HepG2 (cell line): ENCODE results near the gene ADCK2. TPM values are rescaled to one million over a fixed set of nuclear protein-coding genes. Genes with fewer than 3 reads are reported as not detected.

Experiments
- ATAC-seq: fragments of 200-7000 bp; cut with Tn5 transposase; 3 replicates; pipeline ENCODE4 v1.9.1; 2020; ENCODE audit warnings: mild to moderate bottlenecking, moderate library complexity
- BruUV-seq: library from RNA; stranded (reverse); fragments of 400-500 nt; replicated peaks from 2 replicates; lab custom pipeline; 2021; lab: Mats Ljungman, UMichigan
- CTCF ChIA-PET: fragments of 300-600 bp; formaldehyde crosslinking; extraction: SDS; loops from one replicate; lab custom pipeline; 2021; ENCODE audit warnings: low total read pairs, inconsistent platforms, low intra/inter-chr PET ratio; lab: Yijun Ruan, JAX
- POLR2A ChIA-PET: fragments of 350-600 bp; sonication (Branson Sonifier 250); formaldehyde crosslinking; loops from one replicate; lab custom pipeline; 2020; ENCODE audit warnings: antibody characterized with exemption, inconsistent platforms; lab: Yijun Ruan, JAX
- DNase-seq: peaks from one replicate; pipeline ENCODE4 v3.0.0-alpha.2; 2015; ENCODE audit warnings: low spot score
- FAIRE-seq: peaks from 3 replicates; lab custom pipeline; 2011; peaks lifted over from hg19 to GRCh38; lab: Jason Lieb, UNC
- H2AFZ ChIP-seq: one replicate; pipeline ENCODE4 v1.6.1; 2011; ENCODE audit warnings: low read length, inconsistent platforms
- H3K27ac ChIP-seq: fragments of 300-600 bp; 3 replicates; pipeline ENCODE4 v1.8.0; 2011; ENCODE audit warnings: mixed run types, mild to moderate bottlenecking, mixed read lengths, low read length, inconsistent platforms; ENCODE audit not compliant: insufficient read depth; ENCODE audit errors: extremely low read length
- H3K27me3 ChIP-seq, 2 experiments: fragments of 200-600 bp in 1 of 2; 2 replicates in 1 of 2; 3 replicates in 1 of 2; pipeline versions ENCODE4 v1.6.0 to v1.8.0; 2011; ENCODE audit warnings: low read length in 2 of 2, mild to moderate bottlenecking in 2 of 2, moderate library complexity in 2 of 2, inconsistent platforms in 1 of 2; ENCODE audit not compliant: insufficient read depth in 2 of 2, control insufficient read depth in 1 of 2
- H3K36me3 ChIP-seq, 2 experiments: fragments of 200-600 bp in 1 of 2; replicated peaks in 1 of 2; 2 replicates in 1 of 2; 3 replicates in 1 of 2; pipeline versions ENCODE4 v1.5.1 to v1.8.0; 2011; ENCODE audit warnings: low read length in 2 of 2, inconsistent platforms in 1 of 2; ENCODE audit not compliant: insufficient read depth in 2 of 2, control insufficient read depth in 1 of 2
- H3K4me1 ChIP-seq: 2 replicates; pipeline ENCODE4 v1.5.1; 2012; ENCODE audit warnings: low read length, inconsistent platforms; ENCODE audit not compliant: insufficient read depth
- H3K4me2 ChIP-seq: 2 replicates; pipeline ENCODE4 v1.6.0; 2011; ENCODE audit warnings: low read depth, low read length, inconsistent platforms
- H3K4me3 ChIP-seq, 3 experiments: fragments of 200-600 bp in 1 of 3; sonication (generic), shearing (Covaris generic) in 1 of 3; replicated peaks in 1 of 3; 2 replicates each; pipeline ENCODE4 v1.5.1; 2011 to 2016; ENCODE audit warnings: low read length in 3 of 3, inconsistent platforms in 2 of 3, low read depth in 2 of 3, mild to moderate bottlenecking in 2 of 3, control low read depth in 1 of 3, mixed read lengths in 1 of 3; ENCODE audit not compliant: insufficient read depth in 1 of 3
- H3K79me2 ChIP-seq: one replicate; pipeline ENCODE4 v1.6.1; 2011; ENCODE audit warnings: low read length, inconsistent platforms; ENCODE audit not compliant: insufficient read depth
- H3K9ac ChIP-seq: 2 replicates; pipeline ENCODE4 v1.6.0; 2011; ENCODE audit warnings: mild to moderate bottlenecking, low read depth, low read length, inconsistent platforms; ENCODE audit not compliant: insufficient read depth
- H3K9me3 ChIP-seq: 2 replicates; pipeline ENCODE4 v1.5.1; 2012; ENCODE audit warnings: mild to moderate bottlenecking, low read length
- H4K20me1 ChIP-seq: 2 replicates; pipeline ENCODE4 v1.6.0; 2011; ENCODE audit warnings: inconsistent platforms, mild to moderate bottlenecking, low read length, moderate library complexity; ENCODE audit not compliant: insufficient read depth
- ARNT ChIP-seq: fragments of 450-650 bp; IDR thresholded peaks from 2 replicates; pipeline ENCODE4 v1.6.1; 2017
- CBX5 ChIP-seq: sonication (generic); formaldehyde crosslinking; IDR thresholded peaks from 2 replicates; pipeline ENCODE4 v1.4.0; 2020; ENCODE audit warnings: missing genetic modification reagents, borderline replicate concordance
- PLRG1 ChIP-seq: fragments of 450-650 bp; conservative IDR thresholded peaks from 2 replicates; pipeline ENCODE4 v1.6.1; 2016
- ZBTB38 ChIP-seq: sonication (generic); formaldehyde crosslinking; IDR thresholded peaks from 2 replicates; pipeline ENCODE4 v1.5.1; 2020; ENCODE audit warnings: mild to moderate bottlenecking, missing genetic modification reagents
- ZNF136 ChIP-seq: sonication (generic); formaldehyde crosslinking; IDR thresholded peaks from 2 replicates; pipeline ENCODE4 v1.8.1; 2022; ENCODE audit warnings: low read depth, mild to moderate bottlenecking, moderate library complexity, missing genetic modification reagents
- ZNF20 ChIP-seq: sonication (generic); formaldehyde crosslinking; IDR thresholded peaks from 2 replicates; pipeline ENCODE4 v1.4.0; 2020; ENCODE audit warnings: mild to moderate bottlenecking, moderate library complexity, missing genetic modification reagents
- ZNF530 ChIP-seq: sonication (generic); formaldehyde crosslinking; IDR thresholded peaks from 2 replicates; pipeline ENCODE4 v1.5.0; 2020; ENCODE audit warnings: low read depth, mild to moderate bottlenecking, missing genetic modification reagents
- WGBS: methylation state at CpG from one replicate; pipeline ENCODE4 v1.1.6; 2017; ENCODE audit warnings: low lambda C conversion rate; 5-methylcytosine and 5-hydroxymethylcytosine counted together
- in situ Hi-C: cut with HindIII; loops from 2 replicates; pipeline ENCODE4 v1.10.0; 2017; ENCODE audit warnings: low pct_unique_long_range_greater_than_20kb; ENCODE audit not compliant: extremely low pct_ligation_motif_present
- intact Hi-C: fragments of 100-400 bp; cut with micrococcal nuclease; formaldehyde crosslinking; loops from one replicate; pipeline ENCODE4 v1.10.0; 2022; ENCODE audit not compliant: unreplicated experiment
- polyA plus RNA-seq, 8 experiments: library from polyadenylated mRNA; depleted of rRNA in 3 of 8; stranded (reverse) in 7 of 8; unstranded in 1 of 8; fragments of >200 nt; fragmentation: Illumina TruSeq in 4 of 8; extraction: Trizol in 4 of 8; gene quantifications; 2 replicates each; pipeline versions ENCODE4 v1.2.1 to v1.2.3, GENCODE V29; 2011 to 2016; ENCODE audit warnings: low read depth in 4 of 8, missing spikeins in 1 of 8, mixed read lengths in 1 of 8; ENCODE audit not compliant: insufficient read depth in 1 of 8
- total RNA-seq, 5 experiments: library from RNA; depleted of rRNA; stranded (reverse); fragments of >200 nt; fragmentation: Illumina TruSeq; extraction: Trizol; gene quantifications; 2 replicates each; pipeline ENCODE4 v1.2.3, GENCODE V29; 2016; ENCODE audit warnings: low read depth in 1 of 5
- TF ChIP-seq, protein P1 (sequence below): IDR thresholded peaks from 2 replicates; pipeline ENCODE4 v1.6.1; 2016
- TF ChIP-seq, protein P2 (sequence below): sonication (generic); IDR thresholded peaks from 2 replicates; pipeline ENCODE4 v1.6.1; 2016; ENCODE audit warnings: low read depth, borderline replicate concordance
- TF ChIP-seq, protein P3 (sequence below): sonication (generic); formaldehyde crosslinking; IDR thresholded peaks from 2 replicates; pipeline ENCODE4 v1.4.0; 2020; ENCODE audit warnings: missing genetic modification reagents, borderline replicate concordance
- TF ChIP-seq, protein P4 (sequence below): sonication (generic); formaldehyde crosslinking; IDR thresholded peaks from 2 replicates; pipeline ENCODE4 v1.4.0; 2020; ENCODE audit warnings: missing genetic modification reagents
- TF ChIP-seq, protein P5 (sequence below): sonication (generic); formaldehyde crosslinking; IDR thresholded peaks from 2 replicates; pipeline ENCODE4 v1.4.0; 2020; ENCODE audit warnings: missing genetic modification reagents

Gene ADCK2
- total and polyA plus RNA-seq, 2 of the 13 experiments (the other 11 are each of a cell fraction or from before 2014, with no cell fraction given), result 8.6 to 18.8 TPM

DNA sequence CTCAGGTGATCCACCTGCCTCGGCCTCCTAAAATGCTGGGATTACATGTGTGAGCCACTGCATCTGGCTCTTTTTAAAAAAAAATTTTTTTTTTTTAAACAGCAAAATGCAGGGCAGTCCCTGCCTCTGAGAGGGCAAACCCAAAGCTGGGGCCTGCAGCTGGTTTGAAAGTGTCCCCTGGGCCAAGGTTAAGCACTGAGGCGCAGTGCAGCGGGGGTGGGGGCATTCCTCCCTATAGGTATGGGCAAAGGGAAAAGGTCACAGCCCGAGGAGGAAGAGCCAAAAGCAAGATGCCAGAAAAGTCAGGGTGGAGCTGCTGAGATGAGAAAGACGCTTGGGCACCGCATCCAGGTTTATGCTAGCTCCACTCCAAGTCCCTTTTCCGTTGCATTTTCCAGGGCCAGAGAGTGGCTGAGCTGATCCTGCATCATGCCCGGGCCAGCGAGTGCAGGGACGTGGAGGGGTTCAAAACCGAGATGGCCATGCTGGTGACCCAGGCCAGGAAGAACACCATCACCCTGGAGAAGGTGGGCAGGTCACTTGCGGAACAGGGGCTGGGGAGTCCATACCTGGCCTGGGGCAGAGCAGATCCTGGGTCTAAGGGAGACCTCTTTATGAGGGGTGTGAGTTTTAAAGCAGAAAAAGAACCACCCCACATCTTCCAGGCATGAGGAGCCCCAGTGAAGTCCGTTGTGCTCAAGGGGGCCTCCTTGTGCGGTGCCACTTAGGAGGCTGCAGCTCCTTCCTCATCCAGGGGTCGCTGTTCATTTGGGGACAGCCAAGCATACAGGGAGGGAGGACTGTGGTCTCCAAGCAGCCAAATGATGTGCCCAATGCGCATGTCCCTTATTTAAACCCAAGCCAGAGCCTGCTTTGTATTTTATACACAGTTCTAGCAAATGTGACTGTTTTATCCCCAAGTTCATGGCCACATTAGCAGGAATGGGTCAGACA, 16.7 kb downstream of the ADCK2 start:
- no peak overlapping the region for H3K4me2 ChIP-seq
- H3K79me2 ChIP-seq, result no peaks in the 10 kb centered on the region
- H3K27me3 ChIP-seq, result no peaks in the 10 kb centered on the region
- H3K36me3 ChIP-seq, result peaks cover 2 to 13% of the 10 kb centered on the region in 2 experiments; a peak in 3 of 5 replicates
- 96% methylated on average over 15 of the region's 16 CpGs for WGBS
- H2AFZ ChIP-seq, result no peak overlapping the region
- no TSS peak for BruUV-seq
- H3K4me3 ChIP-seq, result no peak overlapping the region
- intact Hi-C loops (no loop called here), in situ Hi-C loops (loop anchor here (25.0 kb wide), 1 partner anchor 323 kb away; the partner anchor contains the start of gene MRPS33)
- no peak overlapping the region for H3K27ac ChIP-seq
- H3K4me1 ChIP-seq, result peaks cover 8% of the 10 kb centered on the region; the same call in 1 of the 2 replicates
- no peak for DNase-seq
- H4K20me1 ChIP-seq, result no peaks in the 10 kb centered on the region
- ChIA-PET CTCF (no interaction called here), POLR2A (no interaction called here)
- no peaks in the 10 kb centered on the region for H3K9me3 ChIP-seq
- no peak for FAIRE-seq
- H3K9ac ChIP-seq, result no peak overlapping the region
- ATAC-seq, result no peak
- TF ChIP-seq, protein P1, sequence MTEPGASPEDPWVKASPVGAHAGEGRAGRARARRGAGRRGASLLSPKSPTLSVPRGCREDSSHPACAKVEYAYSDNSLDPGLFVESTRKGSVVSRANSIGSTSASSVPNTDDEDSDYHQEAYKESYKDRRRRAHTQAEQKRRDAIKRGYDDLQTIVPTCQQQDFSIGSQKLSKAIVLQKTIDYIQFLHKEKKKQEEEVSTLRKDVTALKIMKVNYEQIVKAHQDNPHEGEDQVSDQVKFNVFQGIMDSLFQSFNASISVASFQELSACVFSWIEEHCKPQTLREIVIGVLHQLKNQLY, result no peak
- TF ChIP-seq CBX5 (CRISPR knock-in tag), result no peak
- TF ChIP-seq ZBTB38 (CRISPR knock-in tag), result no peak
- TF ChIP-seq, protein P2, sequence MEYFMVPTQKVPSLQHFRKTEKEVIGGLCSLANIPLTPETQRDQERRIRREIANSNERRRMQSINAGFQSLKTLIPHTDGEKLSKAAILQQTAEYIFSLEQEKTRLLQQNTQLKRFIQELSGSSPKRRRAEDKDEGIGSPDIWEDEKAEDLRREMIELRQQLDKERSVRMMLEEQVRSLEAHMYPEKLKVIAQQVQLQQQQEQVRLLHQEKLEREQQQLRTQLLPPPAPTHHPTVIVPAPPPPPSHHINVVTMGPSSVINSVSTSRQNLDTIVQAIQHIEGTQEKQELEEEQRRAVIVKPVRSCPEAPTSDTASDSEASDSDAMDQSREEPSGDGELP, result no peak
- TF ChIP-seq, protein P3, sequence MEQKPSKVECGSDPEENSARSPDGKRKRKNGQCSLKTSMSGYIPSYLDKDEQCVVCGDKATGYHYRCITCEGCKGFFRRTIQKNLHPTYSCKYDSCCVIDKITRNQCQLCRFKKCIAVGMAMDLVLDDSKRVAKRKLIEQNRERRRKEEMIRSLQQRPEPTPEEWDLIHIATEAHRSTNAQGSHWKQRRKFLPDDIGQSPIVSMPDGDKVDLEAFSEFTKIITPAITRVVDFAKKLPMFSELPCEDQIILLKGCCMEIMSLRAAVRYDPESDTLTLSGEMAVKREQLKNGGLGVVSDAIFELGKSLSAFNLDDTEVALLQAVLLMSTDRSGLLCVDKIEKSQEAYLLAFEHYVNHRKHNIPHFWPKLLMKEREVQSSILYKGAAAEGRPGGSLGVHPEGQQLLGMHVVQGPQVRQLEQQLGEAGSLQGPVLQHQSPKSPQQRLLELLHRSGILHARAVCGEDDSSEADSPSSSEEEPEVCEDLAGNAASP, result no peak
- no peak for TF ChIP-seq ZNF530
- no peak for TF ChIP-seq PLRG1
- TF ChIP-seq, protein P4, sequence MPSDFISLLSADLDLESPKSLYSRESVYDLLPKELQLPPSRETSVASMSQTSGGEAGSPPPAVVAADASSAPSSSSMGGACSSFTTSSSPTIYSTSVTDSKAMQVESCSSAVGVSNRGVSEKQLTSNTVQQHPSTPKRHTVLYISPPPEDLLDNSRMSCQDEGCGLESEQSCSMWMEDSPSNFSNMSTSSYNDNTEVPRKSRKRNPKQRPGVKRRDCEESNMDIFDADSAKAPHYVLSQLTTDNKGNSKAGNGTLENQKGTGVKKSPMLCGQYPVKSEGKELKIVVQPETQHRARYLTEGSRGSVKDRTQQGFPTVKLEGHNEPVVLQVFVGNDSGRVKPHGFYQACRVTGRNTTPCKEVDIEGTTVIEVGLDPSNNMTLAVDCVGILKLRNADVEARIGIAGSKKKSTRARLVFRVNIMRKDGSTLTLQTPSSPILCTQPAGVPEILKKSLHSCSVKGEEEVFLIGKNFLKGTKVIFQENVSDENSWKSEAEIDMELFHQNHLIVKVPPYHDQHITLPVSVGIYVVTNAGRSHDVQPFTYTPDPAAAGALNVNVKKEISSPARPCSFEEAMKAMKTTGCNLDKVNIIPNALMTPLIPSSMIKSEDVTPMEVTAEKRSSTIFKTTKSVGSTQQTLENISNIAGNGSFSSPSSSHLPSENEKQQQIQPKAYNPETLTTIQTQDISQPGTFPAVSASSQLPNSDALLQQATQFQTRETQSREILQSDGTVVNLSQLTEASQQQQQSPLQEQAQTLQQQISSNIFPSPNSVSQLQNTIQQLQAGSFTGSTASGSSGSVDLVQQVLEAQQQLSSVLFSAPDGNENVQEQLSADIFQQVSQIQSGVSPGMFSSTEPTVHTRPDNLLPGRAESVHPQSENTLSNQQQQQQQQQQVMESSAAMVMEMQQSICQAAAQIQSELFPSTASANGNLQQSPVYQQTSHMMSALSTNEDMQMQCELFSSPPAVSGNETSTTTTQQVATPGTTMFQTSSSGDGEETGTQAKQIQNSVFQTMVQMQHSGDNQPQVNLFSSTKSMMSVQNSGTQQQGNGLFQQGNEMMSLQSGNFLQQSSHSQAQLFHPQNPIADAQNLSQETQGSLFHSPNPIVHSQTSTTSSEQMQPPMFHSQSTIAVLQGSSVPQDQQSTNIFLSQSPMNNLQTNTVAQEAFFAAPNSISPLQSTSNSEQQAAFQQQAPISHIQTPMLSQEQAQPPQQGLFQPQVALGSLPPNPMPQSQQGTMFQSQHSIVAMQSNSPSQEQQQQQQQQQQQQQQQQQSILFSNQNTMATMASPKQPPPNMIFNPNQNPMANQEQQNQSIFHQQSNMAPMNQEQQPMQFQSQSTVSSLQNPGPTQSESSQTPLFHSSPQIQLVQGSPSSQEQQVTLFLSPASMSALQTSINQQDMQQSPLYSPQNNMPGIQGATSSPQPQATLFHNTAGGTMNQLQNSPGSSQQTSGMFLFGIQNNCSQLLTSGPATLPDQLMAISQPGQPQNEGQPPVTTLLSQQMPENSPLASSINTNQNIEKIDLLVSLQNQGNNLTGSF (CRISPR knock-in tag), result no peak
- TF ChIP-seq, protein P5, sequence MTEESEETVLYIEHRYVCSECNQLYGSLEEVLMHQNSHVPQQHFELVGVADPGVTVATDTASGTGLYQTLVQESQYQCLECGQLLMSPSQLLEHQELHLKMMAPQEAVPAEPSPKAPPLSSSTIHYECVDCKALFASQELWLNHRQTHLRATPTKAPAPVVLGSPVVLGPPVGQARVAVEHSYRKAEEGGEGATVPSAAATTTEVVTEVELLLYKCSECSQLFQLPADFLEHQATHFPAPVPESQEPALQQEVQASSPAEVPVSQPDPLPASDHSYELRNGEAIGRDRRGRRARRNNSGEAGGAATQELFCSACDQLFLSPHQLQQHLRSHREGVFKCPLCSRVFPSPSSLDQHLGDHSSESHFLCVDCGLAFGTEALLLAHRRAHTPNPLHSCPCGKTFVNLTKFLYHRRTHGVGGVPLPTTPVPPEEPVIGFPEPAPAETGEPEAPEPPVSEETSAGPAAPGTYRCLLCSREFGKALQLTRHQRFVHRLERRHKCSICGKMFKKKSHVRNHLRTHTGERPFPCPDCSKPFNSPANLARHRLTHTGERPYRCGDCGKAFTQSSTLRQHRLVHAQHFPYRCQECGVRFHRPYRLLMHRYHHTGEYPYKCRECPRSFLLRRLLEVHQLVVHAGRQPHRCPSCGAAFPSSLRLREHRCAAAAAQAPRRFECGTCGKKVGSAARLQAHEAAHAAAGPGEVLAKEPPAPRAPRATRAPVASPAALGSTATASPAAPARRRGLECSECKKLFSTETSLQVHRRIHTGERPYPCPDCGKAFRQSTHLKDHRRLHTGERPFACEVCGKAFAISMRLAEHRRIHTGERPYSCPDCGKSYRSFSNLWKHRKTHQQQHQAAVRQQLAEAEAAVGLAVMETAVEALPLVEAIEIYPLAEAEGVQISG (CRISPR knock-in tag), result no peak
- TF ChIP-seq ZNF136 (CRISPR knock-in tag), result no peak
- TF ChIP-seq ARNT, result no peak
- no peak for TF ChIP-seq ZNF20 (CRISPR knock-in tag)
